Prostate gland (tissue), 2 donors: ENCODE data around the gene CUX1.

Experiments
- POLR2A ChIP-seq: fragments of 450-650 bp; IDR thresholded peaks from one replicate; pipeline ENCODE4 v1.6.1; 2016; ENCODE audit warnings: antibody characterized with exemption, mild to moderate bottlenecking
- POLR2AphosphoS5 ChIP-seq: sonication (generic); formaldehyde crosslinking; IDR thresholded peaks from one replicate; pipeline ENCODE4 v1.6.1; 2017; ENCODE audit warnings: antibody characterized with exemption
- TF ChIP-seq, protein P1 (sequence below), 4 experiments: fragments of 200-600 bp in 2 of 4; fragments of 450-650 bp in 2 of 4; sonication (generic) in 2 of 4; IDR thresholded peaks; 1 replicate in 3 of 4; 2 replicates in 1 of 4; pipeline ENCODE4 v1.5.1; 2016 to 2019; ENCODE audit warnings: antibody characterized with exemption in 4 of 4, mild to moderate bottlenecking in 2 of 4, moderate library complexity in 2 of 4

DNA sequence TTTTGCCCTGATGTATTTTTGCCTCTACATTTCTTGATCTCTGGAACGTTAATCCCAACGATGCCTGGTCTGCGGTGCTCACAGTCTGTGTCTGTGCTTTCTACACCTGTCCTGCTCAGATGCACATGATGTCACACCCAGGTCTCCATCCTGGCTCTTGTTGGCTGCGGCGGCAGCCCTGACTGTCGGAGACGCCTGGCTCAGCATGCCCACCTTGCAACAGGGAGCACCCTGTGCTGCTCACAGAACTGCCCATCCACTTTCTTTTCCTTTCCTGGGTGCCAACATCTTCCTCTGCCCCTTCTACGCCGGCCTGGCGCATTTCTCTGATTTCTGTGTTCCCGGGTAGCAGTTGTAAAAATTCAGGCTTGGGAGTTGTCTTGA, 106.2 kb downstream of the CUX1 start:
- TF ChIP-seq, protein P1, sequence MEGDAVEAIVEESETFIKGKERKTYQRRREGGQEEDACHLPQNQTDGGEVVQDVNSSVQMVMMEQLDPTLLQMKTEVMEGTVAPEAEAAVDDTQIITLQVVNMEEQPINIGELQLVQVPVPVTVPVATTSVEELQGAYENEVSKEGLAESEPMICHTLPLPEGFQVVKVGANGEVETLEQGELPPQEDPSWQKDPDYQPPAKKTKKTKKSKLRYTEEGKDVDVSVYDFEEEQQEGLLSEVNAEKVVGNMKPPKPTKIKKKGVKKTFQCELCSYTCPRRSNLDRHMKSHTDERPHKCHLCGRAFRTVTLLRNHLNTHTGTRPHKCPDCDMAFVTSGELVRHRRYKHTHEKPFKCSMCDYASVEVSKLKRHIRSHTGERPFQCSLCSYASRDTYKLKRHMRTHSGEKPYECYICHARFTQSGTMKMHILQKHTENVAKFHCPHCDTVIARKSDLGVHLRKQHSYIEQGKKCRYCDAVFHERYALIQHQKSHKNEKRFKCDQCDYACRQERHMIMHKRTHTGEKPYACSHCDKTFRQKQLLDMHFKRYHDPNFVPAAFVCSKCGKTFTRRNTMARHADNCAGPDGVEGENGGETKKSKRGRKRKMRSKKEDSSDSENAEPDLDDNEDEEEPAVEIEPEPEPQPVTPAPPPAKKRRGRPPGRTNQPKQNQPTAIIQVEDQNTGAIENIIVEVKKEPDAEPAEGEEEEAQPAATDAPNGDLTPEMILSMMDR (IDR thresholded peaks at IDR 0.05) = no peak
- TF ChIP-seq POLR2A (no peak), POLR2AphosphoS5 (no peak)
